SK-N-SH treated with all-trans-retinoic acid at 6 μM for 48 hours (cell line): Measurements from ENCODE around the gene OR2Y1.
"Not testable (repeated sequence)": the region's sequence is repeated elsewhere in the genome, so short reads cannot be mapped to it uniquely, and the experiment has no call there.

ENCODE experiments used
- ATAC-seq: fragments of 200-7000 bp; cut with Tn5 transposase; 3 replicates; pipeline ENCODE4 v1.9.1; 2020; ENCODE audit warnings: mild to moderate bottlenecking, moderate library complexity
- ARNTL ChIP-seq: fragments of 450-650 bp; formaldehyde crosslinking; IDR thresholded peaks from 2 replicates; pipeline ENCODE4 v1.5.0; 2020; ENCODE audit warnings: low read depth, mild to moderate bottlenecking, moderate library complexity, borderline replicate concordance
- BACH2 ChIP-seq: fragments of 250-450 bp; sonication (Bioruptor Pico); IDR thresholded peaks from 2 replicates; pipeline ENCODE4 v1.9.0; 2021; ENCODE audit warnings: mild to moderate bottlenecking, borderline replicate concordance
- CREB5 ChIP-seq: fragments of 250-450 bp; sonication (Bioruptor Pico); IDR thresholded peaks from 2 replicates; pipeline ENCODE4 v1.5.1; 2020; ENCODE audit warnings: low read depth, mild to moderate bottlenecking, moderate library complexity
- CSDC2 ChIP-seq: fragments of 250-450 bp; sonication (Bioruptor Pico); IDR thresholded peaks from 2 replicates; pipeline ENCODE4 v1.5.0; 2020; ENCODE audit warnings: mild to moderate bottlenecking, moderate library complexity
- CSRNP3 ChIP-seq: fragments of 250-450 bp; sonication (Bioruptor Pico); IDR thresholded peaks from 2 replicates; pipeline ENCODE4 v1.5.1; 2021; ENCODE audit warnings: mild to moderate bottlenecking, moderate library complexity
- GLIS3 ChIP-seq: fragments of 250-450 bp; sonication (Bioruptor Pico); IDR thresholded peaks from 2 replicates; pipeline ENCODE4 v1.5.0; 2020; ENCODE audit warnings: mild to moderate bottlenecking, moderate library complexity
- ISL1 ChIP-seq: fragments of 250-450 bp; sonication (Bioruptor Pico); IDR thresholded peaks from 2 replicates; pipeline ENCODE4 v2.1.2; 2022; ENCODE audit warnings: mild to moderate bottlenecking, moderate library complexity
- OSR1 ChIP-seq: fragments of 250-450 bp; sonication (Bioruptor Pico); IDR thresholded peaks from 2 replicates; pipeline ENCODE4 v1.8.0; 2022; ENCODE audit warnings: moderate library complexity, mild to moderate bottlenecking, inconsistent platforms
- PATZ1 ChIP-seq: fragments of 250-450 bp; sonication (Bioruptor Pico); IDR thresholded peaks from 2 replicates; pipeline ENCODE4 v1.8.0; 2020; ENCODE audit warnings: mild to moderate bottlenecking, moderate library complexity, borderline replicate concordance
- POU6F1 ChIP-seq: fragments of 250-450 bp; sonication (Bioruptor Pico); IDR thresholded peaks from 2 replicates; pipeline ENCODE4 v1.8.0; 2021; ENCODE audit warnings: low read depth, mild to moderate bottlenecking, moderate library complexity, borderline replicate concordance
- PPARA ChIP-seq: fragments of 250-450 bp; sonication (Bioruptor Pico); IDR thresholded peaks from 2 replicates; pipeline ENCODE4 v1.5.0; 2020; ENCODE audit warnings: mild to moderate bottlenecking, borderline replicate concordance
- RARB ChIP-seq: fragments of 250-450 bp; sonication (Bioruptor Pico); IDR thresholded peaks from 2 replicates; pipeline ENCODE4 v1.8.0; 2021; ENCODE audit warnings: mild to moderate bottlenecking, moderate library complexity
- SNAI2 ChIP-seq: fragments of 250-450 bp; sonication (Bioruptor Pico); IDR thresholded peaks from 2 replicates; pipeline ENCODE4 v1.5.0; 2020; ENCODE audit warnings: mild to moderate bottlenecking, moderate library complexity
- TCF4 ChIP-seq: fragments of 250-450 bp; sonication (Bioruptor Pico); IDR thresholded peaks from 2 replicates; pipeline ENCODE4 v1.8.0; 2021; ENCODE audit warnings: mild to moderate bottlenecking, moderate library complexity, borderline replicate concordance
- TOX ChIP-seq: fragments of 250-450 bp; sonication (Bioruptor Pico); IDR thresholded peaks from 2 replicates; pipeline ENCODE4 v1.8.0; 2021; ENCODE audit warnings: mild to moderate bottlenecking, moderate library complexity, borderline replicate concordance
- ZC3H10 ChIP-seq: fragments of 250-450 bp; sonication (Bioruptor Pico); IDR thresholded peaks from 2 replicates; pipeline ENCODE4 v1.5.1; 2021; ENCODE audit warnings: mild to moderate bottlenecking, moderate library complexity
- ZFP3 ChIP-seq: fragments of 250-450 bp; sonication (Bioruptor Pico); IDR thresholded peaks from 2 replicates; pipeline ENCODE4 v1.5.0; 2020; ENCODE audit warnings: mild to moderate bottlenecking, moderate library complexity
- ZFP30 ChIP-seq: fragments of 450-650 bp; formaldehyde crosslinking; IDR thresholded peaks from 2 replicates; pipeline ENCODE4 v1.5.0; 2022; ENCODE audit warnings: mild to moderate bottlenecking, moderate library complexity
- ZNF565 ChIP-seq: fragments of 450-650 bp; formaldehyde crosslinking; conservative IDR thresholded peaks from 2 replicates; pipeline ENCODE4 v1.5.0; 2020; ENCODE audit warnings: low read depth, mild to moderate bottlenecking, moderate library complexity
- ZNF70 ChIP-seq: fragments of 450-650 bp; formaldehyde crosslinking; IDR thresholded peaks from 2 replicates; pipeline ENCODE4 v1.5.0; 2020; ENCODE audit warnings: mild to moderate bottlenecking, moderate library complexity
- ZNF8 ChIP-seq: fragments of 450-650 bp; formaldehyde crosslinking; IDR thresholded peaks from 2 replicates; pipeline ENCODE4 v1.5.0; 2020; ENCODE audit warnings: mild to moderate bottlenecking, moderate library complexity

OR2Y1 gene

GRCh38 chr5:180739958-180740357, at the start of gene OR2Y1:
Gene OR2Y1 (minus strand): TSS chr5:180740058. CDS start chr5:180740058, 0 bp downstream.
- TF ChIP-seq PPARA, result no peak
- ATAC-seq, result no peak

GRCh38 chr5:180788651-180789410, 49.0 kb upstream of the OR2Y1 start:
- ATAC-seq, result not testable (repeated sequence)

- no peak for ATAC-seq
- TF ChIP-seq RARB (CRISPR knock-in tag) (no peak), CSRNP3 (no peak), TCF4 (CRISPR knock-in tag) (no peak), ZFP30 (CRISPR knock-in tag) (no peak), CREB5 (CRISPR knock-in tag) (no peak), PATZ1 (no peak), TOX (CRISPR knock-in tag) (no peak), ZNF8 (no peak), OSR1 (no peak), CSDC2 (CRISPR knock-in tag) (no peak), ZFP3 (CRISPR knock-in tag) (no peak), PPARA (no peak), BACH2 (CRISPR knock-in tag) (no peak), ZC3H10 (CRISPR knock-in tag) (no peak), GLIS3 (CRISPR knock-in tag) (no peak), ISL1 (CRISPR knock-in tag) (no peak)
Observed at GRCh38 chr5:180787711-180788431, 48.0 kb upstream of the OR2Y1 start.

- ATAC-seq, result no peak
- TF ChIP-seq ZFP3 (CRISPR knock-in tag) (no peak), ISL1 (CRISPR knock-in tag) (no peak), BACH2 (CRISPR knock-in tag) (no peak), TOX (CRISPR knock-in tag) (no peak), CSRNP3 (no peak), SNAI2 (CRISPR knock-in tag) (no peak), ZNF70 (no peak), POU6F1 (no peak), ZFP30 (CRISPR knock-in tag) (no peak), PPARA (no peak), ARNTL (CRISPR knock-in tag) (no peak), RARB (CRISPR knock-in tag) (no peak), ZNF565 (no peak), PATZ1 (no peak)
Observed at GRCh38 chr5:180786531-180787398, 46.9 kb upstream of the OR2Y1 start.
